A549 (cell line): ENCODE results near the gene NR1H4. TPM values are rescaled to one million over a fixed set of nuclear protein-coding genes. Genes with fewer than 3 reads are reported as not detected.

Experiments used
- ATAC-seq, 2 experiments: fragments of 200-7000 bp in 1 of 2; fragments of >200 bp in 1 of 2; cut with Nextera tagmentation in 1 of 2; cut with Tn5 transposase in 1 of 2; 3 replicates each; pipeline versions ENCODE4 v1.8.0 to v1.9.1; 2018 to 2020; ENCODE audit warnings: mild to moderate bottlenecking in 1 of 2, moderate library complexity in 1 of 2
- CTCF ChIA-PET: fragments of 300-600 bp; sonication (Branson Sonifier 250); formaldehyde crosslinking; extraction: SDS; loops from one replicate; lab custom pipeline; 2021; ENCODE audit warnings: antibody characterized with exemption, inconsistent platforms; lab: Yijun Ruan, JAX
- POLR2A ChIA-PET: fragments of 350-600 bp; formaldehyde crosslinking; extraction: SDS; loops from one replicate; lab custom pipeline; 2021; ENCODE audit warnings: antibody characterized with exemption, inconsistent platforms; lab: Yijun Ruan, JAX
- DNase-seq, 2 experiments: peaks; one replicate each; pipeline versions ENCODE4 v3.0.0 to v3.0.0-alpha.2; 2011 to 2016; ENCODE audit warnings: low read depth in 1 of 2, low spot score in 1 of 2
- FAIRE-seq: peaks from 2 replicates; lab custom pipeline; 2011; peaks lifted over from hg19 to GRCh38; lab: Jason Lieb, UNC
- H3K27ac ChIP-seq, 2 experiments: fragments of >200 bp; sonication (Bioruptor Twin); formaldehyde crosslinking; 3 replicates each; pipeline ENCODE4 v1.5.1; 2016 to 2017
- H3K4me1 ChIP-seq: fragments of >200 bp; sonication (Bioruptor Twin); formaldehyde crosslinking; 3 replicates; pipeline ENCODE4 v1.6.1; 2016
- H3K4me2 ChIP-seq: fragments of >200 bp; sonication (Bioruptor Twin); formaldehyde crosslinking; 3 replicates; pipeline ENCODE4 v1.6.1; 2016
- H3K4me3 ChIP-seq: fragments of >200 bp; sonication (Bioruptor Twin); formaldehyde crosslinking; 3 replicates; pipeline ENCODE4 v1.5.1; 2016
- H3K9me3 ChIP-seq: fragments of >200 bp; sonication (Bioruptor Twin); formaldehyde crosslinking; 3 replicates; pipeline ENCODE4 v1.6.1; 2016
- CBX8 ChIP-seq: fragments of 200-600 bp; sonication (generic); IDR thresholded peaks from 2 replicates; pipeline ENCODE4 v1.6.1; 2016
- CHD2 ChIP-seq: fragments of 150-350 bp; IDR thresholded peaks from 2 replicates; pipeline ENCODE4 v1.6.1; 2014; ENCODE audit warnings: low read length; ENCODE audit not compliant: partially characterized antibody
- EP300 ChIP-seq, 2 experiments: fragments of >200 bp; sonication (Bioruptor Twin); formaldehyde crosslinking; IDR thresholded peaks; 2 replicates in 1 of 2; 3 replicates in 1 of 2; pipeline ENCODE4 v1.6.1; 2016 to 2017
- ESRRA ChIP-seq: fragments of 150-350 bp; IDR thresholded peaks from 2 replicates; pipeline ENCODE4 v1.6.1; 2014; ENCODE audit warnings: mild to moderate bottlenecking, low read length, borderline replicate concordance
- FOSB ChIP-seq: fragments of 250-450 bp; sonication (Bioruptor Pico); IDR thresholded peaks from 2 replicates; pipeline ENCODE4 v1.5.0; 2020; ENCODE audit warnings: mild to moderate bottlenecking, moderate library complexity
- FOSL2 ChIP-seq, 2 experiments: fragments of 450-650 bp in 1 of 2; fragments of >200 bp in 1 of 2; sonication (Bioruptor Twin) in 1 of 2; formaldehyde crosslinking; IDR thresholded peaks; 2 replicates each; pipeline versions ENCODE4 v1.5.0 to v1.6.1; 2016 to 2020; ENCODE audit warnings: mild to moderate bottlenecking in 1 of 2, moderate library complexity in 1 of 2
- FOXS1 ChIP-seq: fragments of 250-450 bp; sonication (Bioruptor Pico); IDR thresholded peaks from 2 replicates; pipeline ENCODE4 v1.5.0; 2020; ENCODE audit warnings: mild to moderate bottlenecking, moderate library complexity
- GATA3 ChIP-seq: IDR thresholded peaks from 2 replicates; pipeline ENCODE4 v1.6.1; 2012; ENCODE audit warnings: borderline replicate concordance
- HDAC2 ChIP-seq: fragments of 200-600 bp; sonication (generic); IDR thresholded peaks from 2 replicates; pipeline ENCODE4 v1.6.1; 2016
- HEYL ChIP-seq: fragments of 250-450 bp; sonication (Bioruptor Pico); IDR thresholded peaks from 2 replicates; pipeline ENCODE4 v1.8.0; 2021; ENCODE audit warnings: mild to moderate bottlenecking, moderate library complexity
- HOXA7 ChIP-seq: fragments of 250-450 bp; sonication (Bioruptor Pico); IDR thresholded peaks from 2 replicates; pipeline ENCODE4 v1.5.0; 2020; ENCODE audit warnings: mild to moderate bottlenecking, moderate library complexity
- HOXB13 ChIP-seq: fragments of 250-450 bp; sonication (Bioruptor Pico); IDR thresholded peaks from 2 replicates; pipeline ENCODE4 v1.5.0; 2020; ENCODE audit warnings: low read depth, mild to moderate bottlenecking, moderate library complexity
- JUN ChIP-seq, 2 experiments: fragments of >200 bp; sonication (Bioruptor Twin); formaldehyde crosslinking; IDR thresholded peaks; 2 replicates in 1 of 2; 3 replicates in 1 of 2; pipeline ENCODE4 v1.6.1; 2016 to 2017
- KDM1A ChIP-seq: fragments of 200-600 bp; sonication (generic); IDR thresholded peaks from 2 replicates; pipeline ENCODE4 v1.6.1; 2016; ENCODE audit warnings: low read depth, mild to moderate bottlenecking
- KDM5A ChIP-seq: fragments of 200-600 bp; sonication (generic); IDR thresholded peaks from 2 replicates; pipeline ENCODE4 v1.6.1; 2016; ENCODE audit warnings: antibody characterized with exemption, mild to moderate bottlenecking
- MAFK ChIP-seq: fragments of 450-650 bp; IDR thresholded peaks from 2 replicates; pipeline ENCODE4 v1.6.1; 2014; ENCODE audit not compliant: partially characterized antibody
- MAZ ChIP-seq: fragments of 150-350 bp; IDR thresholded peaks from 2 replicates; pipeline ENCODE4 v1.6.1; 2014; ENCODE audit warnings: antibody characterized with exemption, low read depth, low read length, borderline replicate concordance
- MYC ChIP-seq: IDR thresholded peaks from 2 replicates; pipeline ENCODE4 v1.6.1; 2012; ENCODE audit warnings: mild to moderate bottlenecking, inconsistent platforms, low read length, improper control_type of control experiment, borderline replicate concordance
- NFE2L2 ChIP-seq: fragments of 150-350 bp; conservative IDR thresholded peaks from 2 replicates; pipeline ENCODE4 v1.6.1; 2014; ENCODE audit warnings: low read length
- RAD21 ChIP-seq, 2 experiments: fragments of >200 bp in 1 of 2; sonication (Bioruptor Twin) in 1 of 2; formaldehyde crosslinking in 1 of 2; IDR thresholded peaks in 1 of 2; conservative IDR thresholded peaks in 1 of 2; 2 replicates in 1 of 2; 3 replicates in 1 of 2; pipeline ENCODE4 v1.6.1; 2012 to 2018; ENCODE audit warnings: inconsistent platforms in 1 of 2
- RARB ChIP-seq: fragments of 250-450 bp; sonication (Bioruptor Pico); IDR thresholded peaks from 2 replicates; pipeline ENCODE4 v1.8.0; 2021; ENCODE audit warnings: mild to moderate bottlenecking, moderate library complexity
- RCOR1 ChIP-seq: fragments of 150-350 bp; IDR thresholded peaks from 2 replicates; pipeline ENCODE4 v1.6.1; 2014; ENCODE audit warnings: antibody characterized with exemption, low read length, low read depth
- SMC3 ChIP-seq: fragments of >200 bp; sonication (Bioruptor Twin); formaldehyde crosslinking; IDR thresholded peaks from 3 replicates; pipeline ENCODE4 v1.6.1; 2018; ENCODE audit warnings: inconsistent platforms
- SREBF2 ChIP-seq: fragments of 450-650 bp; IDR thresholded peaks from 2 replicates; pipeline ENCODE4 v1.6.1; 2014; ENCODE audit warnings: mild to moderate bottlenecking, moderate library complexity
- TFCP2L1 ChIP-seq: fragments of 250-450 bp; sonication (Bioruptor Pico); IDR thresholded peaks from 2 replicates; pipeline ENCODE4 v1.5.0; 2021; ENCODE audit warnings: mild to moderate bottlenecking
- ZC3H11A ChIP-seq: fragments of 450-650 bp; IDR thresholded peaks from 2 replicates; pipeline ENCODE4 v1.6.1; 2014; ENCODE audit warnings: antibody characterized with exemption, mild to moderate bottlenecking
- ZSCAN20 ChIP-seq: fragments of 250-450 bp; sonication (Bioruptor Pico); IDR thresholded peaks from 2 replicates; pipeline ENCODE4 v1.8.0; 2022; ENCODE audit warnings: mild to moderate bottlenecking, moderate library complexity
- WGBS: methylation state at CpG from one replicate; pipeline ENCODE4 v1.1.6; 2017; ENCODE audit errors: missing lambda C conversion rate; 5-methylcytosine and 5-hydroxymethylcytosine counted together
- polyA plus RNA-seq, 4 experiments: library from polyadenylated mRNA; depleted of rRNA in 3 of 4; stranded (reverse); fragments of >200 nt; fragmentation: RNase III in 1 of 4; extraction: RNeasy Plus Mini Kit Qiagen cat#74134 plus additional on column Dnase treatment in 1 of 4; gene quantifications; 2 replicates in 3 of 4; 3 replicates in 1 of 4; pipeline ENCODE4 v1.2.3, GENCODE V29; 2011 to 2017
- TF ChIP-seq, protein P1 (sequence below): IDR thresholded peaks from 2 replicates; pipeline ENCODE4 v1.6.1; 2012
- TF ChIP-seq, protein P2 (sequence below): fragments of 150-350 bp; IDR thresholded peaks from 2 replicates; pipeline ENCODE4 v1.6.1; 2014; ENCODE audit warnings: low read depth, mild to moderate bottlenecking, low read length

The NR1H4 gene
- polyA plus RNA-seq, 2 of the 4 experiments (the other 2 are of a cell fraction): 0.40 to 1.4 TPM

DNA sequence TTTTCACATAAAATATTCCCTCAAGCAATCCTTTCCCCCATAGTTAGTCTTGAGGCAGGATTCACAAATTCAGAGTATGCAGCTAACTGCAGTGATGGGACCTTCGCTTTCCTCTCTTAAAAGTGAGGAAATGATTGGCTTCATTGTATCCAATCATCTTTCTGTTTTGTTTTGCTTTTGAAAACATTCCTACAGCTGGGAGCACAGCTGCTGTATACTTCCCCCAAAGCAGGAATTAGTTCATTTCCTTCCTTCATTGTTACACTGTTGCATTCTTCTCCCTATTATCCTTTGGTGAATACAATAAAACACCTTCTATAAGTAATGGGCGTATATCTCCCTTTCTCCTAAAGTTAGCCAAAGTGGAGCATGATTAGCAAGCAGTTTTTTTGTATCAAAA lies 90.4 kb downstream of the NR1H4 start:
- no peak overlapping the region for H3K4me3 ChIP-seq
- no peaks in the 10 kb centered on the region for H3K4me1 ChIP-seq
- ChIA-PET POLR2A (no interaction called here), CTCF (no interaction called here)
- H3K4me2 ChIP-seq: no peak overlapping the region
- DNase-seq (no peak), ATAC-seq (no peak), FAIRE-seq (peak; percentile 65)
- no peak for TF ChIP-seq HOXA7 (CRISPR knock-in tag)
- TF ChIP-seq HDAC2: no peak
- TF ChIP-seq TFCP2L1: no peak
- no peaks in the 10 kb centered on the region for H3K9me3 ChIP-seq
- WGBS: 60% methylated on average over 2 of the region's 2 CpGs
- H3K27ac ChIP-seq: no peak overlapping the region

DNA sequence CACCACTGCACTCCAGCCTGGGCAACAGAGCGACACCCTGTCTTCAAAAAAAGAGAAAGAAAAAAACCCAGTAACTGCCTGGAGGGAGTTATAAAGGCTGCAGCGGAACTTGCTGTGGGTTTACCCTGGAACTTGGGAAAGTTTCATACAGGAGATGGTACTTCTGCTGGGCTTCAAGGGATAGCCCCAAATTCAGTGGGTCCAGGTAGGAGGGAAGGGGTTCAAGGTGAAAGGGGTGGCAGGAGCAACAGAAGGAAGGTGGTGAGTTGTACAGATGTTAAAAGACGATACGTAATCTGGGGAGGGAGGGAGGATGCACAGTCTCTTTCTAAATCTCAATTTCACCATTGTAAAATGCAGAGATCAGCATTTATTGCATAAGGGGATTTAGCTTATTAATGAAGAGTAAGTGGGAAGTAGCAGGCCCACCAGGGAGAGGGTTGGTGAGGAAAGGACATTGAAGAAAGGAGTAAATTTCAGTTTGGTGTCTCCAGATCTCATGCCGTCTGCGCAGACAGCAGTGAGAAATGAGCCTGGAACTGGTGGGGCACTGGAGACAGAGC lies 91.3 kb downstream of the NR1H4 start:
- 87% methylated on average over 6 of the region's 6 CpGs for WGBS
- CTCF ChIA-PET: interaction anchor here (1.5 to 3.4 kb wide), 2 partner anchors 10 to 216 kb away, joined by 4 to 10 read pairs; no protein-coding TSS in a partner anchor

DNA sequence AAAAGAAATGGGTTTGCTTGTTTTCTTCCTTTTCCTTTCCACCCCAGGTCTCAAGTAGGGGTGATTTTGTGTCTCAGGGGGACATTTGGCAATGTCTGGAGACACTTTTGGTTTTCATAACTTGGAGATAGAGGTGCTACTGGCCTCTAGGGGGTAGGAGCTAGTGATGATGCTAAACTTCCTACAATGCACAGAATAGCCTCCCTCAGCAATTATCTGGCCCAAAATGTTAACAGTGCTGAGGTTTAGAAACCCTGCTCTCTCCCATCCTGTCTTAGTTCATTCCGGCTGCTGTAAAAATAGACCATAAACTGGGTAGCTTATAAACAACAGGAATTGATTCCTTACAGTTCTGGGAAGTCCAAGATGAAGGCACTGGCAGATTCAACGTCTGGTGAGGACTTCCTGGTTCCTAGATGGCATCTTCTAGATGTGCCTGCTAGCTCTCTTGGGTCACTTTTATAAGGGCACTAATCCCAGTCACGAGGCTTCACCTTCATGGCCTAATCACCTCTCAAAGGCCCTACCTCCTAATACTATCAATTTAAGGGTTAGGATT lies 92.4 kb downstream of the NR1H4 start:
- TF ChIP-seq JUN (IDR thresholded peaks at IDR 0.05) (no peak), MAFK (peak; percentile 42)
- TF ChIP-seq, protein P1, sequence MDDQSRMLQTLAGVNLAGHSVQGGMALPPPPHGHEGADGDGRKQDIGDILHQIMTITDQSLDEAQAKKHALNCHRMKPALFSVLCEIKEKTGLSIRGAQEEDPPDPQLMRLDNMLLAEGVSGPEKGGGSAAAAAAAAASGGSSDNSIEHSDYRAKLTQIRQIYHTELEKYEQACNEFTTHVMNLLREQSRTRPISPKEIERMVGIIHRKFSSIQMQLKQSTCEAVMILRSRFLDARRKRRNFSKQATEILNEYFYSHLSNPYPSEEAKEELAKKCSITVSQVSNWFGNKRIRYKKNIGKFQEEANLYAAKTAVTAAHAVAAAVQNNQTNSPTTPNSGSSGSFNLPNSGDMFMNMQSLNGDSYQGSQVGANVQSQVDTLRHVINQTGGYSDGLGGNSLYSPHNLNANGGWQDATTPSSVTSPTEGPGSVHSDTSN: no peak
- H3K4me2 ChIP-seq: no peak overlapping the region
- WGBS: 44% methylated on average over 3 of the region's 3 CpGs
- peak in 1 of 2 experiments; percentile 53; a peak in 2 of 6 replicates for ATAC-seq
- H3K4me1 ChIP-seq: no peaks in the 10 kb centered on the region
- no peak for FAIRE-seq
- no peak overlapping the region for H3K27ac ChIP-seq
- CTCF ChIA-PET: interaction anchor here (1.5 to 3.4 kb wide), 2 partner anchors 11 to 217 kb away, joined by 4 to 10 read pairs; no protein-coding TSS in a partner anchor
- no peak for DNase-seq
- H3K4me3 ChIP-seq: no peak overlapping the region
- H3K9me3 ChIP-seq: no peaks in the 10 kb centered on the region
- POLR2A ChIA-PET: no interaction called here

More for the DNA sequence above, 91.3 kb downstream of the NR1H4 start:
- Histone ChIP-seq H3K4me3 (no peak overlapping the region), H3K27ac (no peak overlapping the region), H3K4me1 (no peaks in the 10 kb centered on the region), H3K4me2 (no peak overlapping the region), H3K9me3 (no peaks in the 10 kb centered on the region)
- no peak for DNase-seq
- POLR2A ChIA-PET: no interaction called here
- no peak for ATAC-seq
- TF ChIP-seq JUN (IDR thresholded peaks at IDR 0.05) (no peak), CHD2 (no peak), HEYL (CRISPR knock-in tag) (no peak), ZC3H11A (no peak), CBX8 (no peak), ZSCAN20 (CRISPR knock-in tag) (no peak), MAFK (peak; percentile 90), HOXB13 (CRISPR knock-in tag) (no peak)
- no peak for FAIRE-seq

DNA sequence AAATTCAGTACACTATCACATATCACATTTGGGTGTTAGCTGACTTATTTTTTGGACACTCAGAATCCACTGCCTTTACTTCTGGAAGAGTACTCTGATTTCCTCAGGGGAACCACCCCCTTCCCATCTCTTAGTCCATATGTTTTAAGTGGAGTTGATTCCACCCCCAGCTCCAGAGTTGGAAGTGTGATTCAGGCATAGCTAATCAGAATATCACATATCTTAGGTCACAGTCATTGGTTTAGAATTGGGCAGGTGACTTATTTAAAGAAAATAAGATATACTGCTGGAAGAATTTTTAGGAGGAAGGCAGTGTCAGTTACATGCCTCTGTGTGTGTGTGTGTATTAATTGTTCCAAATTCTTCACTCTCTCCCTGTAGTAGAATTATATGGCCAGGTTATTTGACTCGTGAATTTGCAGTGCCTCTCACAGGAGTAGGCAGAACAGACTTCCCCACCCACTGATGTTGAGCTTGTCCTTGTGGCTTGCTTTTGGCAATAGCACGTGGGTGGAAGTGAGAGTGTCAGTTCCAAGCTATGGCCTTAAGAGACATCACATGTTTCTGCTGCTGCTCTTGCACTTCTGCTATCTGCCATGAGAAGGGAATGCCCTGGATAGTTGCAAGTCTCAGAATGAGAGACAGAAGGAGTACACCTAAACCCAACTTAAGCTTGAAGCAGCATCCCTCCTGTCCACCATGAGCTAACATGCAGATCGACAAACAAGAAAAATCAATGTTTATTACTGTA lies 93.4 kb downstream of the NR1H4 start:
- ChIA-PET CTCF (interaction anchor here (1.2 to 3.4 kb wide), 2 partner anchors 12 to 218 kb away, joined by 5 to 10 read pairs; no protein-coding TSS in a partner anchor), POLR2A (no interaction called here)
- WGBS: 8% methylated on average over 3 of the region's 3 CpGs
- DNase-seq: no peak
- no peak for FAIRE-seq
- no peaks in the 10 kb centered on the region for H3K9me3 ChIP-seq
- TF ChIP-seq MYC: no peak
- TF ChIP-seq FOSL2 (IDR thresholded peaks at IDR 0.05): no peak
- TF ChIP-seq FOSL2 (CRISPR knock-in tag; IDR thresholded peaks at IDR 0.05): no peak
- TF ChIP-seq FOSB: no peak
- TF ChIP-seq KDM5A: no peak
- TF ChIP-seq GATA3: no peak
- TF ChIP-seq SREBF2: no peak
- no peak for TF ChIP-seq ESRRA
- no peak for TF ChIP-seq RCOR1
- TF ChIP-seq RARB (CRISPR knock-in tag): no peak
- no peak for TF ChIP-seq FOXS1 (CRISPR knock-in tag)
- TF ChIP-seq KDM1A: no peak
- TF ChIP-seq, protein P2, sequence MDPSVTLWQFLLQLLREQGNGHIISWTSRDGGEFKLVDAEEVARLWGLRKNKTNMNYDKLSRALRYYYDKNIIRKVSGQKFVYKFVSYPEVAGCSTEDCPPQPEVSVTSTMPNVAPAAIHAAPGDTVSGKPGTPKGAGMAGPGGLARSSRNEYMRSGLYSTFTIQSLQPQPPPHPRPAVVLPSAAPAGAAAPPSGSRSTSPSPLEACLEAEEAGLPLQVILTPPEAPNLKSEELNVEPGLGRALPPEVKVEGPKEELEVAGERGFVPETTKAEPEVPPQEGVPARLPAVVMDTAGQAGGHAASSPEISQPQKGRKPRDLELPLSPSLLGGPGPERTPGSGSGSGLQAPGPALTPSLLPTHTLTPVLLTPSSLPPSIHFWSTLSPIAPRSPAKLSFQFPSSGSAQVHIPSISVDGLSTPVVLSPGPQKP: no peak
- TF ChIP-seq SMC3: no peak
- no peak for TF ChIP-seq MAZ
- no peak for TF ChIP-seq ZSCAN20 (CRISPR knock-in tag)
- TF ChIP-seq EP300 (IDR thresholded peaks at IDR 0.05): no peak
- TF ChIP-seq RAD21 (conservative IDR thresholded peaks at IDR 0.05 in 1 of 2, IDR thresholded peaks at IDR 0.05 in 1 of 2): no peak
- TF ChIP-seq NFE2L2: no peak
- no peak overlapping the region for H3K4me3 ChIP-seq
- no peak overlapping the region for H3K27ac ChIP-seq
- no peak overlapping the region for H3K4me2 ChIP-seq
- ATAC-seq: peak in 1 of 2 experiments; percentile 63; a peak in 1 of 6 replicates
- H3K4me1 ChIP-seq: no peaks in the 10 kb centered on the region
